Eye (tissue), 1 donor: ENCODE measurements around the gene C4orf46.
A peak's percentile ranks its signal among the peaks of the same experiment; 100 is the strongest.
"Not testable (repeated sequence)": the region's sequence is repeated elsewhere in the genome, so short reads cannot be mapped to it uniquely, and the experiment has no call there.

Experiments used
- DNase-seq: peaks from one replicate; pipeline ENCODE4 v3.0.0-alpha.2; 2015

C4orf46 gene

GRCh38 chr4:158671665-158671914, at the start of gene C4orf46:
TSS of gene C4orf46 (minus strand) at chr4:158671887. CDS start at chr4:158671801, 86 bp downstream.
- no peak for DNase-seq

GRCh38 chr4:158715802-158716201, 44.1 kb upstream of the C4orf46 start:
- DNase-seq = no peak

- DNase-seq = no peak
Observed at GRCh38 chr4:158714937-158715336, 43.2 kb upstream of the C4orf46 start.

- not testable (repeated sequence) for DNase-seq
Observed at GRCh38 chr4:158712622-158713021, 40.9 kb upstream of the C4orf46 start.

- peak; percentile 4 for DNase-seq
Observed at GRCh38 chr4:158710814-158711213, 39.1 kb upstream of the C4orf46 start.

DNA sequence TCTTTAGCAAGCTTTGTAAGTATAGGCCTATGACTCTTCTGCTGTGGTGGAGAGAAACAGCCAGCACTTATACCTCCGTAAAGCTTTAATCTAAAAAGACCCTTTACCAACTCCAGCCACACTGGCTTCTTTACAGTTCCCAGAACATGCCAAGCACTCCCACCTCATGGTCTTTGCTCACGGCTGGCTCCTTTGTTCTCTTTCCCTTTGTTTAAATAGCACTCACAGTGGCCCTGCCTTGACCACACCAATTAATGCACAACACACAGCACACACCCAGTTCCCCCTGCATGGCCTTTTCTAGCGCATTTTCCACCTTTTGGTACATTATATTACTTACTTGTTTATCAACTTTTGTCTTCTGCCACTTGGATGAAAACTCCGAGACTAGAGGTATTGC, 32.6 kb upstream of the C4orf46 start:
- no peak for DNase-seq

GRCh38 chr4:158688813-158689212, 17.1 kb upstream of the C4orf46 start:
- no peak for DNase-seq

- no peak for DNase-seq
Observed at GRCh38 chr4:158682066-158682465, 10.4 kb upstream of the C4orf46 start.

- no peak for DNase-seq
Observed at GRCh38 chr4:158681629-158682028, 9.9 kb upstream of the C4orf46 start.

GRCh38 chr4:158678767-158679166, 7.1 kb upstream of the C4orf46 start:
- no peak for DNase-seq

DNA sequence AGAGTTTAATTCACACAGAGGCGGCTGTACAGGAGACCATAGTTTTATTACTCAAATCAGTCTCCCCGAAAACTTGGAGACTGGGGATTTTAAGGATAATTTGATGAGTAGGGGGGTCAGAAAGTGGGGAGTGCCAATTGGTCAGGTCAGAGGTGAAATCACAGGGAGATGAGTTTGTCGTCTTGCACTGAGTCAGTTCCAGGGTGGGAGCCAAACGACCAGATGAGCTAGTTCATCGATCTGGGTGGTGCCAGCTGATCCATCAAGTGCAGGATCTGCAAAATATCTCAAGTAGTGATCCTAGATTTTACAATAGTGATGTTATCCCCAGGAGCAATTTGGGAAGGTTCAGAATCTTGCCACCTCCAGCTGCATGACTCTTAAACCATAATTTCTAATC, 4.4 kb upstream of the C4orf46 start:
- DNase-seq = no peak

DNA sequence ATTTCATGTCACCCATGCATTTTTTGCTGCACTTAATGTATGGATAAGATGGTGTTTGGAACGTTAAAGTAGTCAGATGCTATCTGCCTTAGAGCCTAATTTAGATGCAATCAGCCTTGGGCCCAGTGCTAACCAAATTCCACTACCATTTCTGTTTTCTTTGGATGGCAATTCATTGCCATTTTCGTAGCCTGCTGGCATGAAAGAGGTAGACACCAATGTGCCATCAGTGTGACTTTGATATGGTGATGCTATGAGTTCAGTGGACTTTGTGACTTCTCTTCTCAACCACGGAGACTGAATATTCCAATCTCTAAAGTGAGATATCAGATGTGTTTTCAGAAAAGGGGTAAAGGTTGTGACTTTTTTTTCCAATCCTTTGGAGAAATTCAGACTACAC, 1.9 kb upstream of the C4orf46 start:
- no peak for DNase-seq

GRCh38 chr4:158671915-158672806, 474 bp upstream of the C4orf46 start, which contains the start of gene ETFDH:
TSS of gene ETFDH (plus strand) at chr4:158672296. CDS start at chr4:158672457, 161 bp downstream.
- DNase-seq = peak; percentile 100

- DNase-seq = peak; percentile 94
Observed at GRCh38 chr4:158670975-158671664, 567 bp downstream of the C4orf46 start.

DNA sequence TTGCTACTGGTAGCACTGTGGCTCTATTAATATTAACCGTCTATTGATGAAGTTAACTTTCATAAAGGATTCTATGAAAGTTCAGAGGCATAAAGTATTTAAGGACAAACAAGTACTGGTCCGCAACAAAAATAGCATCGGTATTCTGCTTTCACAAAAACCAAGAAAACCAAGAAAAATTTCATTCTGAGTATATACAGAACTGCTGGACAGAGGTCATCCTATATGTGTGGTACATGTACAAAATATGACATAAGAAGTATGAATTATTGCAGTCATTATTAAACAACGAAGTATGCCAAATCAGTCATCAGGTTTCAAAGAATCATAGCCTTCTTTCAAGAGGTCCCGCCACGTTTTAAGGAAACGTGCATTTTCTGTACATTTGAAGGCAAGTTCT, 2.4 kb downstream of the C4orf46 start:
- no peak for DNase-seq

DNA sequence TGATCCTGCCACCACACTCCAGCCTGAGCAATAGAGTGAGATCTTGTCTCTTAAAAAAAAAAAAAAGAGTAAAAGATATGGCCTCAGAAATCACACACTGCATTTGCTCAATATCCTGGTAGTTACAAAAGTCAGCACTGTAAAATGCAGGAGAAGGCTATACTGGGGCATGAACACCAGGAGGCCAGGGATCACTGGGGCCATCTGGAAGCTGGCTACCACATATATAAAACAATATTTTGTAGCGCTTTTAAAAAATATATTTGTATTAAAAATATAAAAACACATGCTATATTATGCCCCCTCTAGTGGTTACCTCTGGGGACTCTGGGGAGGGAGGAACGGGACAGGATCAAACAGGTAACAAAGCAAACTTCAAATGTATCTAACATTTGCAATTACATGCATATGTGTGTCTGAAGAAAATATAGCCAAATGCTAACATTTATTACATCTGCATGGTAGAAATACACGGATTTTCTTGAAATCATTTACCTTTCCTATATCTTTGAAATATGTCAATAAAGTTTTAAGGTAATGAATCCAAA, 4.0 kb downstream of the C4orf46 start:
- peak; percentile 15 for DNase-seq

- no peak for DNase-seq
Observed at GRCh38 chr4:158666892-158667291, 4.8 kb downstream of the C4orf46 start.

- DNase-seq = no peak
Observed at GRCh38 chr4:158664806-158665205, 6.9 kb downstream of the C4orf46 start.

- DNase-seq = not testable (repeated sequence)
Observed at GRCh38 chr4:158663707-158664625, 7.7 kb downstream of the C4orf46 start.

DNA sequence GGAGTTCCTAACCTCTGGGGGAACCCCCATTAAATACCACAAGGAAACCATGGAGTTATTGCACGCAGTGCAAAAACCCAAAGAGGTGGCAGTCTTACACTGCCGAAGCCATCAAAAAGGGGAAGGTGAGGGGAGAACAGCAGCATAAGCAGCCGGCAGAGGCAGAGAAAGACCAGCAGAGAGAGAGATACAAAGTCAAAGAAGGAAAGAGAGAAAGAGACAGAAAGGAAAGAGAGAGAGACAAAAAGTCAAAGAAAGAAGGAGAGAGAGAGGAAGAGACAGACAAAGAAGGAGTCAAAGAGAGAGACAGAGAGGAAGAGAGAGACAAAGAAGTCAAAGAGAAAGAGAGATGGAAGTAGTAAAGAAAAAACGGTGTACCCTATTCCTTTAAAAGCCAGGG, 8.4 kb downstream of the C4orf46 start:
- DNase-seq = not testable (repeated sequence)

- DNase-seq = no peak
Observed at GRCh38 chr4:158657291-158657690, 14.4 kb downstream of the C4orf46 start.

DNA sequence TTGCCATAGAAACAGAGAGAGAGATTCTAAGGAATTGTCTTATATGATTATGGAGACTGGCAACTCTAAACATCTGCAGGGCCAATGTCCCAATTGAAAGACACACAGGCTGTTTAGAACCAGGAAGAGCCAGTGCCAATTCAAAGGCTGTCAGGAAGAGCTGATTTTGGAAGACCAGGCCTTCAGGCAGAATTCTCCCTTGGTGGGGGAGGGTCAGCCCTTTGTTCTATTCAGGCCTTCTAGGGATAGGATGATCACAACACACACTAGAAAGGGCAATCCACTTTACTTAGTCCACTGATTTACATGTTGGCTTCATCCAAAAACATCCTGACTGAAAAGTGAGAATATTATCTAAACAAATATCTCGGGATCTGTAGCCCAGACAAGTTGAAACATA, 15.2 kb downstream of the C4orf46 start:
- no peak for DNase-seq

DNA sequence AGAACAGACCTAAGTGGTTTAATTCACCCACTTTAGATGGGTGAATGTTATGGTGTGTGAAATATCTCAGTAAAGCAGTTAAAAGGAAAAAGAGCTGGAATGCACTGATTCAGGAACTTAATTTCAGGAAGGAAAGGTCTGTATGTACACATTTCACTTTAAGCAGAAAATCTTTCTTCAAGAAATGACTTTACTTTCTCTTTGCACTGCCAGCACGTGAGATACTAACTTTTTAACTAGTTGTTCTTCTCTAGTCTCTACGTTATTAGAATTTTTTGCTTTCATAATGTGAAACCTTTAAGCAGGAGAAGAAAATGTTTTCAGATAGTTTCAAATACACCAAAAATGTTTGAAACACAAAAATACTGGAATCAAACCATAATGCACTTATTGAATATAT, 18.8 kb downstream of the C4orf46 start:
- no peak for DNase-seq
